Naive thymus-derived CD8-positive, alpha-beta T cell (primary cell): ENCODE results near the gene CREB5. TPM values are rescaled to one million over a fixed set of nuclear protein-coding genes. Genes with fewer than 3 reads are reported as not detected.

Experiments used
- ATAC-seq, 2 donors: fragments of 150-1000 bp; cut with Tn5 transposase in 1 of 2; sonication (Bioruptor Pico), chemical (Tn5 transposase) in 1 of 2; 1 replicate in 1 of 2; 2 replicates in 1 of 2; pipeline ENCODE4 v1.10.0; 2021; ENCODE audit warnings: mild to moderate bottlenecking in 2 of 2, moderate library complexity in 2 of 2
- POLR2A ChIA-PET: fragments of 350-600 bp; sonication (Branson Sonifier 250); formaldehyde crosslinking; loops from one replicate; lab custom pipeline; 2021; ENCODE audit warnings: antibody characterized with exemption; lab: Charles Lee
- DNase-seq, 10 donors: peaks; one replicate each; pipeline versions ENCODE4 v3.0.0 to v3.0.0-alpha.2; 2020 to 2022
- H3K27ac Mint-ChIP-seq, 10 donors: one replicate each; pipeline ENCODE4 v1.8.0; 2020 to 2022; ENCODE audit warnings: mild to moderate bottlenecking in 10 of 10, mixed read lengths in 10 of 10, moderate library complexity in 4 of 10, inconsistent platforms in 1 of 10
- H3K27me3 Mint-ChIP-seq, 5 donors: one replicate each; pipeline ENCODE4 v1.8.0; 2021 to 2022; ENCODE audit warnings: mixed read lengths in 5 of 5
- H3K36me3 Mint-ChIP-seq, 3 donors: one replicate each; pipeline ENCODE4 v1.8.0; 2020 to 2022; ENCODE audit warnings: mixed read lengths in 3 of 3, mild to moderate bottlenecking in 2 of 3, inconsistent platforms in 1 of 3
- H3K4me1 Mint-ChIP-seq, 4 donors: one replicate each; pipeline ENCODE4 v1.8.0; 2021 to 2022; ENCODE audit warnings: mixed read lengths in 4 of 4
- H3K4me3 Mint-ChIP-seq, 10 donors: one replicate each; pipeline ENCODE4 v1.8.0; 2020 to 2022; ENCODE audit warnings: mild to moderate bottlenecking in 10 of 10, mixed read lengths in 10 of 10, moderate library complexity in 6 of 10, inconsistent platforms in 1 of 10
- H3K9me3 Mint-ChIP-seq, 9 donors: one replicate each; pipeline ENCODE4 v1.8.0; 2020 to 2022; ENCODE audit warnings: mixed read lengths in 9 of 9, mild to moderate bottlenecking in 3 of 9, inconsistent platforms in 1 of 9, moderate library complexity in 1 of 9
- polyA plus RNA-seq, 3 donors: library from polyadenylated mRNA; unstranded; fragments of 300-500 nt; fragmentation: Illumina TruSeq; gene quantifications; one replicate each; pipeline ENCODE4 v1.2.3, GENCODE V29; 2021
- total RNA-seq, 8 experiments: library from RNA in 2 of 8; stranded (reverse) in 2 of 8; gene quantifications; one replicate each; pipeline ENCODE4 v1.2.3 and lab custom pipeline; 2021 to 2026

CREB5 gene
- total and polyA plus RNA-seq, 5 experiments from 2014 or later: 0.19 to 0.23 TPM; not detected in 3

- Mint-ChIP-seq H3K4me3 (no peak overlapping the region), H3K9me3 (no peaks in the 10 kb centered on the region), H3K4me1 (peaks cover 0 to 4% (median 0%) of the 10 kb centered on the region in 4 donors), H3K27ac (no peak overlapping the region), H3K27me3 (peaks cover 2 to 25% (median 7%) of the 10 kb centered on the region in 5 donors), H3K36me3 (no peaks in the 10 kb centered on the region)
- ATAC-seq (no peak), DNase-seq (no peak)
- POLR2A ChIA-PET: no interaction called here
Observed at GRCh38 chr7:28516390-28517172, 104.3 kb downstream of the CREB5 start.

- Mint-ChIP-seq H3K36me3 (no peaks in the 10 kb centered on the region), H3K9me3 (no peaks in the 10 kb centered on the region), H3K4me3 (no peak overlapping the region), H3K4me1 (peaks cover 0 to 4% (median 0%) of the 10 kb centered on the region in 4 donors), H3K27ac (no peak overlapping the region), H3K27me3 (peaks cover 0 to 18% (median 4%) of the 10 kb centered on the region in 5 donors)
- POLR2A ChIA-PET: no interaction called here
- DNase-seq: no peak
- no peak for ATAC-seq
Observed at GRCh38 chr7:28517206-28517605, 104.9 kb downstream of the CREB5 start.

- Mint-ChIP-seq H3K27me3 (peaks cover 0 to 18% (median 2%) of the 10 kb centered on the region in 5 donors), H3K27ac (no peak overlapping the region), H3K4me3 (no peak overlapping the region), H3K36me3 (no peaks in the 10 kb centered on the region), H3K9me3 (no peaks in the 10 kb centered on the region), H3K4me1 (peaks cover 0 to 4% (median 0%) of the 10 kb centered on the region in 4 donors)
- ATAC-seq (no peak), DNase-seq (no peak)
- POLR2A ChIA-PET: no interaction called here
Observed at GRCh38 chr7:28517606-28518005, 105.3 kb downstream of the CREB5 start.

- H3K4me3 Mint-ChIP-seq: no peak overlapping the region
- H3K4me1 Mint-ChIP-seq: peaks cover 0 to 5% (median 3%) of the 10 kb centered on the region in 4 donors
- DNase-seq: no peak
- ATAC-seq: no peak
- H3K27me3 Mint-ChIP-seq: peaks cover 3 to 15% (median 4%) of the 10 kb centered on the region in 5 donors
- H3K36me3 Mint-ChIP-seq: no peaks in the 10 kb centered on the region
- H3K27ac Mint-ChIP-seq: no peak overlapping the region
- H3K9me3 Mint-ChIP-seq: peaks cover 0 to 2% (median 0%) of the 10 kb centered on the region in 9 donors
- POLR2A ChIA-PET: no interaction called here
Observed at GRCh38 chr7:28520074-28521015, 108.0 kb downstream of the CREB5 start.

GRCh38 chr7:28524978-28525377 is 112.7 kb downstream of the CREB5 start:
- DNase-seq (no peak), ATAC-seq (no peak)
- Mint-ChIP-seq H3K27me3 (peaks cover 3 to 10% (median 5%) of the 10 kb centered on the region in 5 donors), H3K27ac (no peak overlapping the region), H3K4me1 (peaks cover 0 to 5% (median under 1%) of the 10 kb centered on the region in 4 donors), H3K9me3 (peaks cover 0 to 2% (median 0%) of the 10 kb centered on the region in 9 donors), H3K4me3 (no peak overlapping the region), H3K36me3 (no peaks in the 10 kb centered on the region)
- POLR2A ChIA-PET: no interaction called here

- DNase-seq: no peak
- H3K36me3 Mint-ChIP-seq: peaks cover 0 to 4% (median 0%) of the 10 kb centered on the region in 3 donors
- H3K4me3 Mint-ChIP-seq: peak overlapping the region in 1 of 10 donors; percentile 6
- H3K27me3 Mint-ChIP-seq: peaks cover 0 to 13% (median 2%) of the 10 kb centered on the region in 5 donors
- ATAC-seq: no peak
- no peaks in the 10 kb centered on the region for H3K4me1 Mint-ChIP-seq
- H3K27ac Mint-ChIP-seq: peak overlapping the region in 1 of 10 donors; percentile 29
- POLR2A ChIA-PET: no interaction called here
- H3K9me3 Mint-ChIP-seq: peaks cover 0 to 5% (median 0%) of the 10 kb centered on the region in 9 donors
Observed at GRCh38 chr7:28528899-28529298, 116.6 kb downstream of the CREB5 start.

- H3K9me3 Mint-ChIP-seq: peaks cover 0 to 5% (median 0%) of the 10 kb centered on the region in 9 donors
- no peak overlapping the region for H3K4me3 Mint-ChIP-seq
- POLR2A ChIA-PET: no interaction called here
- no peaks in the 10 kb centered on the region for H3K4me1 Mint-ChIP-seq
- peaks cover 0 to 11% (median 2%) of the 10 kb centered on the region in 5 donors for H3K27me3 Mint-ChIP-seq
- DNase-seq (no peak), ATAC-seq (no peak)
- H3K36me3 Mint-ChIP-seq: peaks cover 0 to 4% (median 0%) of the 10 kb centered on the region in 3 donors
- H3K27ac Mint-ChIP-seq: no peak overlapping the region
Observed at GRCh38 chr7:28529755-28530154, 117.4 kb downstream of the CREB5 start.

- POLR2A ChIA-PET: no interaction called here
- H3K36me3 Mint-ChIP-seq: peaks cover 0 to 4% (median 0%) of the 10 kb centered on the region in 3 donors
Observed at GRCh38 chr7:28530175-28530802, 118.0 kb downstream of the CREB5 start.

GRCh38 chr7:28530803-28531175 is 118.5 kb downstream of the CREB5 start:
- H3K4me3 Mint-ChIP-seq: no peak overlapping the region
- peaks cover 0 to 4% (median 0%) of the 10 kb centered on the region in 3 donors for H3K36me3 Mint-ChIP-seq
- H3K27me3 Mint-ChIP-seq: peaks cover 0 to 10% (median 2%) of the 10 kb centered on the region in 5 donors
- no peak for ATAC-seq
- peaks cover 0 to 3% (median 0%) of the 10 kb centered on the region in 9 donors for H3K9me3 Mint-ChIP-seq
- no peaks in the 10 kb centered on the region for H3K4me1 Mint-ChIP-seq
- H3K27ac Mint-ChIP-seq: no peak overlapping the region
- POLR2A ChIA-PET: no interaction called here
- DNase-seq: no peak

More at GRCh38 chr7:28530175-28530802, 118.0 kb downstream of the CREB5 start:
- Mint-ChIP-seq H3K4me3 (no peak overlapping the region), H3K9me3 (peaks cover 0 to 3% (median 0%) of the 10 kb centered on the region in 9 donors), H3K27ac (no peak overlapping the region), H3K27me3 (peaks cover 0 to 10% (median 2%) of the 10 kb centered on the region in 5 donors), H3K4me1 (no peaks in the 10 kb centered on the region)
- no peak for ATAC-seq
- DNase-seq: no peak

GRCh38 chr7:28531291-28531690 is 119.0 kb downstream of the CREB5 start:
- DNase-seq: no peak

GRCh38 chr7:28532181-28532580 is 119.9 kb downstream of the CREB5 start:
- ATAC-seq (no peak), DNase-seq (no peak)
- peaks cover 0 to 8% (median 2%) of the 10 kb centered on the region in 5 donors for H3K27me3 Mint-ChIP-seq
- H3K27ac Mint-ChIP-seq: no peak overlapping the region
- POLR2A ChIA-PET: no interaction called here
- H3K36me3 Mint-ChIP-seq: peaks cover 0 to 4% (median 0%) of the 10 kb centered on the region in 3 donors
- H3K9me3 Mint-ChIP-seq: peaks cover 0 to 3% (median 0%) of the 10 kb centered on the region in 9 donors
- H3K4me3 Mint-ChIP-seq: no peak overlapping the region
- H3K4me1 Mint-ChIP-seq: no peaks in the 10 kb centered on the region

More at GRCh38 chr7:28531291-28531690, 119.0 kb downstream of the CREB5 start:
- no peak for ATAC-seq
- Mint-ChIP-seq H3K27me3 (peaks cover 0 to 10% (median 2%) of the 10 kb centered on the region in 5 donors), H3K9me3 (peaks cover 0 to 3% (median 0%) of the 10 kb centered on the region in 9 donors), H3K4me3 (no peak overlapping the region), H3K36me3 (peaks cover 0 to 4% (median 0%) of the 10 kb centered on the region in 3 donors), H3K27ac (no peak overlapping the region), H3K4me1 (no peaks in the 10 kb centered on the region)
- POLR2A ChIA-PET: no interaction called here

- H3K9me3 Mint-ChIP-seq: peaks cover 0 to 3% (median 0%) of the 10 kb centered on the region in 9 donors
- peaks cover 0 to 4% (median 0%) of the 10 kb centered on the region in 3 donors for H3K36me3 Mint-ChIP-seq
- H3K4me1 Mint-ChIP-seq: peaks cover 0 to 3% (median 0%) of the 10 kb centered on the region in 4 donors
- no peak for DNase-seq
- POLR2A ChIA-PET: no interaction called here
- no peak overlapping the region for H3K4me3 Mint-ChIP-seq
- H3K27me3 Mint-ChIP-seq: peaks cover 0 to 7% (median 4%) of the 10 kb centered on the region in 5 donors
- ATAC-seq: no peak
- peak overlapping the region in 1 of 10 donors; percentile 29 for H3K27ac Mint-ChIP-seq
Observed at GRCh38 chr7:28533267-28533666, 120.9 kb downstream of the CREB5 start.
